Peyer's patch (tissue), 4 donors: ENCODE measurements around the gene UBXN7.
"Not testable (repeated sequence)": the region's sequence is repeated elsewhere in the genome, so short reads cannot be mapped to it uniquely, and the experiment has no call there.

Source experiments
- POLR2A ChIP-seq, 2 donors: fragments of 450-650 bp; IDR thresholded peaks; one replicate each; pipeline ENCODE4 v1.5.1; 2017; ENCODE audit warnings: antibody characterized with exemption in 2 of 2, mild to moderate bottlenecking in 2 of 2, moderate library complexity in 2 of 2
- TF ChIP-seq, protein P1 (sequence below), 6 experiments: fragments of 450-650 bp in 4 of 6; fragments of 200-600 bp in 2 of 6; sonication (generic) in 1 of 6; IDR thresholded peaks; one replicate each; pipeline ENCODE4 v1.5.1; 2017 to 2019; ENCODE audit warnings: antibody characterized with exemption in 6 of 6, mild to moderate bottlenecking in 3 of 6, moderate library complexity in 1 of 6

DNA sequence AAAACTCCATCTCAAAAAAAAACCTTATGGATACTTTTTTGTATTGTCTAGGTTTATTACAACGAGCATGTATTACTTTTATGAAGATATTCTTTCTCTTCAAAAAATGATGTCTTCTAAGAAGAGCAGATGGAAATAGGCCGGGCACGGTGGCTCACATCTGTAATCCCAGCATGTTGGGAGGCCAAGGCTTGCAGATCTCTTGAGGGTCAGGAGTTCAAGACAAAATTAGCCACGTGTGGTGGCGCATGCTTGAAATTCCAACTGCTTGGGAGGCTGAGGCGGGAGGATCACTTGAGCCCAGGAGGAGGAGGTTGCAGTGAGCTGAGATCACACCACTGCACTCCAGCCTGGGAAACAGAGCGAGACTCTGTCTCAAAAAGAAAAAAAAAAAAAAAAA lies 118.1 kb downstream of the UBXN7 start:
- TF ChIP-seq POLR2A (IDR thresholded peaks at IDR 0.05), result not testable (repeated sequence)
- TF ChIP-seq, protein P1, sequence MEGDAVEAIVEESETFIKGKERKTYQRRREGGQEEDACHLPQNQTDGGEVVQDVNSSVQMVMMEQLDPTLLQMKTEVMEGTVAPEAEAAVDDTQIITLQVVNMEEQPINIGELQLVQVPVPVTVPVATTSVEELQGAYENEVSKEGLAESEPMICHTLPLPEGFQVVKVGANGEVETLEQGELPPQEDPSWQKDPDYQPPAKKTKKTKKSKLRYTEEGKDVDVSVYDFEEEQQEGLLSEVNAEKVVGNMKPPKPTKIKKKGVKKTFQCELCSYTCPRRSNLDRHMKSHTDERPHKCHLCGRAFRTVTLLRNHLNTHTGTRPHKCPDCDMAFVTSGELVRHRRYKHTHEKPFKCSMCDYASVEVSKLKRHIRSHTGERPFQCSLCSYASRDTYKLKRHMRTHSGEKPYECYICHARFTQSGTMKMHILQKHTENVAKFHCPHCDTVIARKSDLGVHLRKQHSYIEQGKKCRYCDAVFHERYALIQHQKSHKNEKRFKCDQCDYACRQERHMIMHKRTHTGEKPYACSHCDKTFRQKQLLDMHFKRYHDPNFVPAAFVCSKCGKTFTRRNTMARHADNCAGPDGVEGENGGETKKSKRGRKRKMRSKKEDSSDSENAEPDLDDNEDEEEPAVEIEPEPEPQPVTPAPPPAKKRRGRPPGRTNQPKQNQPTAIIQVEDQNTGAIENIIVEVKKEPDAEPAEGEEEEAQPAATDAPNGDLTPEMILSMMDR (IDR thresholded peaks at IDR 0.05), result not testable (repeated sequence)
